HG03135 (cell line): Measurements from ENCODE around the gene FAM209B.
"Not testable (repeated sequence)": the region's sequence is repeated elsewhere in the genome, so short reads cannot be mapped to it uniquely, and the experiment has no call there.

Experiments used
- ATAC-seq: cut with Tn5 transposase; IDR thresholded peaks from one replicate; pipeline ENCODE4 v1.9.1; 2021; ENCODE audit warnings: mild to moderate bottlenecking, moderate library complexity; ENCODE audit not compliant: unreplicated experiment

Gene FAM209B, protein sequence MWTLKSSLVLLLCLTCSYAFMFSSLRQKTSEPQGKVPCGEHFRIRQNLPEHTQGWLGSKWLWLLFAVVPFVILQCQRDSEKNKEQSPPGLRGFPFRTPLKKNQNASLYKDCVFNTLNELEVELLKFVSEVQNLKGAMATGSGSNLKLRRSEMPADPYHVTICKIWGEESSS

DNA sequence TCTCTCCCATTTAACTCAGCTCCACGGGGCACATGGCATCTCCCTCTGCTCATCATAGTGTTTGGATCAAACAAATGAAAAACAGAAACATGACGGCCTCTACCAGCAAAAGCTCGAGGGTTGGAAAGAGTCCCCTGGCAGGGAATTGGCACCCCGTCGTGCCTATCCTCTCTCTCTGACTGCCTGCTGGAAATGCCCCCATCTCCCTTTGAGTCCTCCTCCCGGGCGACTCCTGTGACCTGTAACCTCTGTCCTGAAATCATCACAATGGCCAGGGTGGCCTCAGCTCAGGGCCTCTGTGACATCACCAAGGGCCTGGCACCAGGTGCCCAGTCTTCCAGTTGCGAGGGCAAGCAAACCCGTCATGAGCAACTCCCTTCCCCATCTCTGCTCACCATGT is at the start of gene FAM209B:
TSS of gene FAM209B (plus strand) at position 301 of the 400 bp plus-strand sequence. CDS start at position 397, 96 bp downstream.
- ATAC-seq, result not testable (repeated sequence)

DNA sequence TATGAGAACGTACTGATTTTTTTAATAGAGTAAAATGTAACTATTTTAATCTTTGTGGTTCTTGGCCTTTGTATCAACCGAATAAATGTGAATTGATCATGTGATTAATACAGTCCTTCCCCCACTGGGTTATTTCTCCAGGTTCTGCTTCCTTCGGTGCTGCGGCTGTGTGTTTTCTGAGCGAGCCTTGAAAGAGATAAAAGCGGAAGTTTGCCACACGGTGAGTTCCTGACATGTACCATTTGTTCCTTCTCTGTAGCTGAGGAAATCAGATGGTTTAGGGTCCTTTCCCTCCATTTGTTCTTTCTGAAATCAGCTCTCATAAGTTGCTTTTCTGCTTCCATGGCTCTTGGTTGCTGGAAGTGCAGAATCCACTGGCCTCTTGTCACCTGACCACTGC is 49.1 kb upstream of the FAM209B start:
- no peak for ATAC-seq

DNA sequence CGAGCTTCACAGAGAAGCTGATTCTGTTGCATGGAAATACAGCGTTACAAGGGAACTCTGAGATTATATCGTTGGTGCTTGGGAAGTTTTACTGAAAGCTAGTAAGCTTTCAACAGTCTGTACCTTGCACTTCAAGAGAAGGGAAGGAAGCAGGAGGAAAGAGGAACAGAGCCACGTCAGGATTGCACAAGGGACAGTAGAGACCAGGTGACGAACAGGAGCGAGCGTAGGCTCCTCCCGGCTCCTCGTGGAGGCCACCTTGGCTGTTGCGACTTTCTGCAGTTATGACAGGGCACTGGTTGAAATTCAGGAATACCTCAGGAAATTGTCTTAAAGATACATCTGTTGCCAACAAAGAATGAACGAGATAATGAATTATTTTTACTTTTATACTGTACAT is 45.8 kb upstream of the FAM209B start:
- ATAC-seq, result no peak

DNA sequence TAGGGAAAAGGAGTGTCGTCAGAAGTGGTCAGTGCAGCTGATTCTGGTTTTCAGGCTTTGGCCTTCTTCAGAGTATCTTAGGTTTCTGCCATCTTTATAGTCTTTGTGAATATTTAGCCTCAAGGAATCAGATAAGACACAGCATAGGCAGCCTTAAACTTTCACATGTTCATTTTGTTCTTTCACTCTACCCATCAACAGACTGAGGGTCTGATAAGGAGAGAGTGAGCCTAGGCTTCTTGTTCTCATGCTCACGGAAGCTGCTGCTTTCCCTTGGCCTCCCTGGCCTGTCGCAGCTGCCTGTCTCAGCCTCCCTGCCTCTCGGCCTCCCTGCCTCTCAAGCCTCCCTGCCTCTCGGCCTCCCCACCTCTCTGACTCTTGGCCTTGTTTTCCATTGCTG is 44.5 kb upstream of the FAM209B start:
- ATAC-seq, result no peak

DNA sequence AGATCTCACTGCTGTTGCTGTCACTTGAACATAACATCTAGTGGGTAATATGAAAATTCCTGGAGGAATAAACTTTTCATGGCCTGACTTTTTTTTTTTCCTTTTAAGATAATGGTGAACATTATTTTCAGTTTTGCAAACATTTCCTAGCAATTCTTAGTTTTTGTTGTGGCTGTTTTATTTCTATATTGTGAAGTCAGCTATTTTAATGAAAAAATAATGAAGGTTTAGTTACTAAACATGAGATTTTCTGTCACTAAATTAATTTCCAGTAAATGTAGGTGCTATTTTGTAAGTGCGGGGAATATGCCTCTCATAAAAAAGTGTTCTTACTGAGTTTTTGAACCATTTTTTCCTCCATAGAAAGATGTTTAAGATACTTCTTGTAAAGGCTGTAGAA is 31.9 kb upstream of the FAM209B start:
- ATAC-seq, result no peak

DNA sequence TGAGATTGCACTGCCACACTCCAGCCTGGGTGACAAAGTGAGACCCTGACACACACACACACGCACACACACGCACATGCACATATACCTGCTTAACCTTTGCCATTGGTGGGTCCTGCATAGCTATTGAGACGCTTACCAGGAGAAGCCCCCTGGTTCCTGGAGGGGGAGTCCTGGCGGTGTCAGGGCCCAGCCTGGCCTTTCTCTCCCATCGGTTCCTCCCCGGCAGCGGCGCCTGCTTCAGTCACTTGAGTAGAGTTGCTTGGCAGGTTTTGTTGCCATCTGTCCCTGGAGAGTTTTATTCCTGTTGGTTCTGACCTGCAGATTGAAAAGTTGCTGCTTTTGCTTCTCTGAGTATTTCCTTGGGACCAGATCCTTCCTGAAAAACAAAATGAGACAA is 29.1 kb upstream of the FAM209B start:
- no peak for ATAC-seq

DNA sequence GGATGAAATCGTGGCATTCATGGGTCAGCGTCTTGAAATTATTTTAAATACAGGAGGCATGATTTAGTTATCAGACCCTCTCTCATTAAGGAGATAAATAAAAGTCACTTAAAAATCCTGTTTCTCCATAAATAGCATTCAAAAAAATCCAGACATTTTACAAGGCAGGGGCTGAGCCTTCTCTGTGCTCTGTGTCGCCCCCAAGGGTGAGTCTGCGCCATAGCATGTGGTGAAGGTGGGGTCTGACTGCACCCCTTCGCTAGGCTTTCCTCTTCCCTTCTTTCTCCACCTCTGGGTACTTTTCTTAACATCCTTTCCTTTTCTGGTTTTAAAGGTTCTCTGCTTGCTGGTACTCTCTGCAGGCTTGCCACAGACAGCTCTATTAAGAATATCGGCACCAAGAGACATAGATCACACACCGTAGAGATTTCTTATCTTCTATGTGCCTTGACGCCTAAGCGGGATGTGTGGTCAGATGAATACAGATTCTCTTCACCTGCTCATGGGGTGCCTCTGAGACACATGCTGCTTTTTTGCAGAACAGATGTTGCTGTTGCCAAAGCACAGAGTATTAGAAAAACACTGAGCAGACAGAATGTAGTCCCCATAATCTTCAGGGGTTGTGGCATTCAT is 28.6 kb upstream of the FAM209B start:
- ATAC-seq, result no peak

DNA sequence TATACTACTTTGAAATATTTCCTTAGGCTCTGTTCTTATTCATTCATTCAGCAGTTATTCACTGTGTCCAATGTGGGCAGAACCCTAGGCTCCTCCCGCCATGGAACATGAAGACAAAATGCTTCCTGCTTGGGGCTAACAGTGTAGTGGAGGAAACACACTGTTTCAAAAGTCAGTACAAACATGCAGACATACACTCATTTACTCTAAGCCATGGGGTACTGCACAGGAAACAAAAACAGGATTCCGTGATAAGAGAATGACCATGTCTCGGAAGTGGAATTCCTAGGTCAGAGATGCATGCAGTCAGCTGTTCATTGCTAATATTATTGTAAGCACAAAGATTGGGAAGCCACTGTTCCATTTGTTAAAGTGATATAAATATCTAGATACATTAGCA is 26.9 kb upstream of the FAM209B start:
- no peak for ATAC-seq

DNA sequence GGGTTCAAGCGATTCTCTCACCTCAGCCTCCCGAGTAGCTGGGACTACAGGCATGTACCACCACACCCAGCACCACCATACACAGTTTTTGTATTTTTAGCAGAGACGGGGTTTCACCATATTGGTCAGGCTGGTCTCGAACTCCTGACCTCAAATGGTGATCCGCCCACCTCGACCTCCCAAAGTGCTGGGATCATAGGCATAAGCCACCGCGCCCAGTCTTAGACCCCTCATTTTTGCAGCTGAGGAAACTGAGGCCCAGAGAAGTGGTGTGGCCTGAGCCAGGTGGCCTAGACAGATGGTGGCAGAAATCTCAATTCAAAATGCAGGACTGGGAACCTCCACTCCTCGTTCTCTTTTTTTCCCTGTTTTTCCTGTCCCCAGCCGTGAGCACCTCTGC is 21.1 kb upstream of the FAM209B start:
- ATAC-seq, result no peak

DNA sequence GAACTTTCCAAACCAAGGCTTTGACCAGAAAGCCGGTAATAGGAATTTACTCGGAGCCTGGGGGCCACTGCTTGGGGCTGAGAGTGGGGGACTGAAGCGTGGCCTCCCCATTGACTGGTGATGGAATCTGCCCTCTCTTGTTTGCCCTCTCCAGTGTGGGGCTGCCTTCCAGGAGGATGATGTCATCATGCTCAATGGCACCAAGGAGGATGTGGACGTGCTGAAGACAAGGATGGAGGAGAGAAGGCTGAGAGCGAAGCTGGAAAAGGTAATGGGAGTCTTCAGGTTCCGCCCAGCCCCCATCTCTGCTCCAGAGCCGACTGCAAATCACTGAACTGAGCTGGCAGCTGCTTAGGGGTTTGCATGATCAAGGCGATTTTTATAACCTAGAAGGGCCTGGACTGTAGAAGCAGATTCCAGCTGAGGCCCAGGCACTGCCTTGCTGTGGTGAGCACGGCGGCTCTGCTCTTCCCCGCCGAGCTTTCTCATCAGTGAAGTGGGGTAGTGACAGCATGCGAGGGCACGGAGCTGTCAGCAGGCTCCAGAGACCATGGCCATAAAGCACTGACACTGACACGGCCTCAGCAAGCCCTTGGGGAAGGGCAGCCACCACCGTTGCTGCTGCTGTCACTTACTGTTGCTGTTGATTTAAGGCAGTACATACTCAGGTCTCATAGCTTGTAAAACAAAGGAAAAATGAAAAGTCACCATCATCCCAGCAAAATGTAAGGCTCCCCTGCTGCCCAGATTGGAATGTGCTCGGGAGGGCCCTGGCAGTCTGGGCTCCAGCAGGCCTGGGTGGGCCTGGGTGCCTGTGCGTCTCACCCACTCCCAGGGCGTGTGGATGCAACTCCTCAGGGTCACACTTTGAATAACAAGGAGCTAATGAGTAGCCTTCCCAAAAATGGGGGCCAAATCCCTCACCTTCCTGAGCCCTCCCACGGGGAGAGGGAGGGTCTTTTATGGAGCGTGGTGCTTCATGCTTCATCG is 19.6 kb upstream of the FAM209B start:
- no peak for ATAC-seq

DNA sequence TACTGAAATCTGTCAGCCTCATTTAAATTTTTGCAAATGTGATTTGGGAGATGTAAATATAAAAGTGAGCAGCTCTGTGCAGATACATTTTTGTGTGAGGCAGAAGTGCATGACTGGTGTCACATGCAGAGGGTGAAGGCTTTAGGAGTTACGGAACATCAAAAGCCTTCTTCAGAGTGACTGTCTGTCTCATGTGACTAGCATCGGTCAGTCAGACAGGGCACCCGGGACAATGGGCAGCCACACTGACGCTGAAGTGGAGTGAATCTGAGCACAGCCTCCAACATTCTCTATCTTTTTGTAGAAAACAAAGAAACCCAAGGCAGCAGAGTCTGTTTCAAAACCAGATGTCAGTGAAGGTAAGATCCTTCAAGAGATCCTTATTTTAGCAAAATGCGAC is 16.4 kb upstream of the FAM209B start:
- no peak for ATAC-seq

DNA sequence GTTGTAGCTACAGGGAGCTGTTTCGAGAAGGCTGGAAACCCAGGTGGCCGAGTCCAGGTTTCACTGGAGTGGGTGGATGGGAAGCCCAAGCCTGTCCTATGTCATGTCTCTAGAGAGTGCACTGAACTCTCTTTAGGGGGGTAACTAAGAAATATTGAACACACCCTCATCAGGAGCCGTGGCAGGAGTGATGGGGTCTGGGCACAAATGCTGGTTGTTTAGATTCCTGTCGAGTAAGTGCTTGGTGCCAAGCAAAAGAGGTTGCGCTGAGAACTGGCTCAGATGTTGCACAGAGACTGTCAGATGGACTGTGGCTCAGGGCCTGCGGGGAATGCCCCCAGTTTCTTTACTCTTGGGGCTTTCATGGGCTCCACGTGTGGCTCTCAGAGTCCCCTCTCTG is 15.8 kb upstream of the FAM209B start:
- ATAC-seq, result no peak

DNA sequence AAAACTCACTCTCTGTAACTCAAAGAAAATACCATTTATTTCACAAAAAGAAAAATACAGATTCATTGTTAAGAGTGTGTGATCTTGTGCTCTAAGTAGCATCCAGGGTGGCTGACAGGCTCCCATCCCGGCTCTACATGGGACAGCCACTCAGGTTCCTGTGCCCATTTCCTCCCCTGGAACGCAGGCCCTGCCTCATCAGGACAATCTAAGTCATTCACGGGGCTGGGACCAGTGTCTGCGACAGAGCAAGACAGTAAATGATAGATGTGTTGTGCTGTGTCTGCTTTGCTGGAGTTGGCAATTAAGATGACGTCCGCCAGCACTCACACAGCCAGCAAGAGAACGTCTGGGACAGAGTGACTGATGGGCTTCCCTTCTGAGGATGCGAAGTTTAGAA is 15.4 kb upstream of the FAM209B start:
- no peak for ATAC-seq

DNA sequence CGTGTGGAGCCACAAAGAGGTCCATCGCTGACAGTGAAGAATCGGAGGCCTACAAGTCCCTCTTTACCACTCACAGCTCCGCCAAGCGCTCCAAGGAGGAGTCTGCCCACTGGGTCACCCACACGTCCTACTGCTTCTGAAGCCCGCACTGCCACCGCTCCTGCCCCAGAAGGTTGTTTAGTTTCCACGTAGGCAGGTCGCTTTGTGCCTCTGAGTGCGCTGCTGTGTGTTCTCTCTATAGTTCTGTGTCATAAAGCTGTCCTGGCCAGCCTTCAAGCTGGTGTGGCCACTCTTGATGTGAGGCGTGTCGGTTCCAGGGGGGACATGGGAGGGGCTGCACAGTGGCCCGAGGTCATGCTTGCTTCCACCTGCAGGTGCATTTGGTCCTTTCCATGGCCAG is 14.9 kb upstream of the FAM209B start:
- ATAC-seq, result no peak

DNA sequence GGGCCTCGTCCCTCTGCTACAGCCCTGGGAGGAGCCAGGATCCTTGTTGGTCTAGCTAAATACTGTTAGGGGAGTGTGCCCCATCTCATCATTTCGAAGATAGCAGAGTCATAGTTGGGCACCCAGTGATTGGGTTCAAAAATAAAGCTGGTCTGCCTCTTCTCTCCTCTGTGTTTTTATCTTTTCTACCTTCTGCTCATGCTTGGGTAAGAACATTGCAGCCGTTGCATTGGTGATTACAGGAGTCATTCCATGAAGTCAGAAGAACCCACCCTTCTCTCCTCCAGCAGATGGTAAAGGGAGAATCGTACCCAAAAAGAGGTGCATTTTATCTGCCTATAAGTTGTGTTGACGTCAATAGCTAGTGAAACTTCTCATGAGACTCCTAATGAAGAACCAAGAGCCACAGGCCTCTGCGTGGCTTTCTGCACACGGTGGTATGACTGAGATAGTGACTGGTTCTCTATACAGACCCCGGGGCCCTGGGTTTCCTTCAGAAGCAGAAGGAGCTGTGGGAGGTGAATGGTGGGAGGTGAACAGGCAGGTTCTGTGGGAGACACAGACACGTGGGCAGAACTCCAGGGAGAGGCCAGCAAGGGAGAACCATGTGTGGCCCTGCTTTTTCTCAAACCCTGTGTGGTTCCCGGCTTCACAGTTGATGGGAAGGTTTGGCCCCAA is 14.2 kb upstream of the FAM209B start:
- no peak for ATAC-seq

DNA sequence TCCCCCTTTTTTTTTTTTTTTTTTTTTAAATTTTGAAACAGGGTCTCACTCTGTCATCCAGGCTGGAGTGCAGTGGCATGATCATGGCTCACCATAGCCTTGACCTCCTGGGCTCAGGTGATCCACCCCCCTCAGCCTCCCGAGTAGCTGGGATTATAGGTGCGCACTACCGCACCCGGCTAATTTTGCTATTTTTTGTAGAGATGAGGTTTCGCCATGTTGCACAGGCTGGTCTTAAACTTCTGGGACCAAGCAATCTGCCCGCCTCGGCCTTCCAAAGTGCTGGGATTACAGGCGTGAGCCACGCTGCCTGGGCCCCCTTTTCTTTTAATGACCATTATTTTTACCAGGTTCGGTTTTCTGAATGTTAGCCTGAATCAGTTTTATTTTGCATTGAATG is 13.5 kb upstream of the FAM209B start:
- no peak for ATAC-seq

DNA sequence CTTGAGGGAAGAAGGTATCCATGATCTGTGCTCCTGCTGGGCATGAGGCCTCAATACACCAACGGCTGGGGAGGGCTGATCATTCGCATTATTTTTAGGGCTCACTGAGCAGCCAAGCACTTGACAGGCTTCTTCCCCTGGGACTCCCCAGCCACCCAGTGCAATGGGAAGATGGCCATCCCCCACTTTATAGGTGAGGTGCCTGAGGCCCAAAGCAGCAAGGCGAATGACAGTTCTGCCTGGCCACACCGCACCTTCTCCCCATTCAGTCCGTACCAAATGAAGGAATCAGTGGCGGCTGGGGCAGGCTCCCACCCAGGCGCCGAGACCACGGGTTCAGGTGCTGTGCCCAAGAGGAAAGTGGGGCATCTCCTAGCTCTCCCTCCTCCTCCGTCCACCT is 12.9 kb upstream of the FAM209B start:
- ATAC-seq, result no peak

DNA sequence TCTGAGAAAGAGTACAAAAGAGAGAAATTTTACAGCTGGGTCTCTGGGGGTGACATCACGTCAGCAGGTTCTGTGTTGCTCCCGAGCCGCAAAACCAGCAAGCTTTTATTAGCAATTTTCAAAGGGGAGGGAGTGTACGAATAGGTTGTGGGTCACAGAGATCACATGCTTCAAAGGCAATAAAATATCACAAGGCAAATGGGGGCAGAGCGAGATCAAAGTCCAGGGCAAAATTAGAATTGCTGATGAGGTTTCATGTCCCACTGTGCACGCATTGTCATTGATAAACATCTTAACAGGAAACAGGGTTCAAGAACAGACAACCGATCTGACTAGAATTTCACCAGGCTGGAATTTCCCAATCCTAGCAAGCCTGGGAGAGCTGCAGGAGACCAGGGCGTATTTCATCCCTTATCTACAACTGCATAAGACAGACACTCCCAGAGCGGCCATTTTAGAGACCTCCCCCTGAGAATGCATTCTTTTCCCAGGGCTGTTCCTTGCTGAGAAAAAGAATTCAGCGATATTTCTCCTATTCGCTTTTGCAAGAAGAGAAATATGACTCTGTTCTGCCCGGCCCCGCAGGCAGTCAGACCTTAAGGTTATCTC is 12.2 kb upstream of the FAM209B start:
- not testable (repeated sequence) for ATAC-seq

DNA sequence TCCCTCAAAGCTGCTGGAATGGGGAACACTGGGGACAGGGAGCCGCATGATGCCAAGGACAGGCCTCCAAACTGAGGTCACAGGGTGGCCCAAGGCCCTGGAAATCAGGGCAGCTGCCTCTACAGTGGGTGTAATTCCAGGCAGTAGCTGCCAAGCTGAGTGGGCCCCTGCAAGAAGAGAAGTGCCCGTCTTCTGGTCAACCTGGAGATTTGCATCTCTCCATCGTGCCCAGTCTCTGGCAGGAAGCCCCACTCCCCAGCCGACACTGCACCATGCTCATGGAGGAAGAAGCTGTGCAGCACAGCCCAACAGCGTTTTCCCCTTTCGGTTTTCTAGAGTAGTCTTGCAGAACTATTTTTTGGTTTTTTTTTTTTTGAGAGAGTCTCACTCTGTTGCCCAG is 10.7 kb upstream of the FAM209B start:
- no peak for ATAC-seq

DNA sequence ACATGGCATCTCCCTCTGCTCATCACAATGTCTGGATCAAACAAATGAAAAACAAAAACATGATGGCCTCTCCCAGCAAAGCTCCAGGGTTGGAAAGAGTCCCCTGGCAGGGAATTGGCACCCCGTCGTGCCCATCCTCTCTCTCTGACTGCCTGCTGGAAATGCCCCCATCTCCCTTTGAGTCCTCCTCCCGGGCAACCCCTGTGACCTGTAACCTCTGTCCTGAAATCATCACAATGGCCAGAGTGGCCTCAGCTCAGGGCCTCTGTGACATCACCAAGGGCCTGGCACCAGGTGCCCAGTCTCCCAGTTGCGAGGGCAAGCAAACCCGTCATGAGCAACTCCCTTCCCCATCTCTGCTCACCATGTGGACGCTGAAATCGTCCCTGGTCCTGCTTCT is 8.6 kb upstream of the FAM209B start, which contains the start of gene FAM209A:
TSS of gene FAM209A (plus strand) at position 301 of the 400 bp plus-strand sequence. CDS start at position 366, 65 bp downstream.
- ATAC-seq, result not testable (repeated sequence)

DNA sequence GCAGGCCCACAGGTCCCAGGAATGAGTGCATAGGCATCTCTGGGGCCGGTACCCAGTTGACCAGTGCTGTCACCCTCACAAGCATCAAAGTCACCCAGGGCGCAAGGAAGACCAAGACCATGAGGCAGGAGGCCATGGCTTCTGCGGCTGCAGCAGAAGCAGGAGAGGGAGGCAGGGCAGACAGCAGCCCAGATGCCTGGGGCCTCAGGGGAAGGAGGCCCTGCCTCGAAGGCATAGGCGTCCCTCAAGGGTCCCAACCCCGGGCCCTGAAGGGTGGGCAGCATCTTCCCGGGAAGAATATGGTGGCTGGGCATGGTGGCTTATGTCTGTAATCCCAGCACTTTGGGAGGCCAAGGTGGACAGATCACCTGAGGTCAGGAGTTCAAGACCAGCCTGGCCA is 5.5 kb upstream of the FAM209B start:
- ATAC-seq, result no peak
